Stimulated activated CD4-positive, alpha-beta T cell treated with anti-CD3 and anti-CD28 coated beads, TNF-alpha, amount 100 ng/mL, for 1 hour (primary cell): ENCODE measurements around the gene METTL9.

Experiments used
- DNase-seq, 3 donors: peaks; one replicate each; pipeline ENCODE4 v3.0.0-alpha.2; 2020; ENCODE audit warnings: low read depth in 3 of 3, low spot score in 1 of 3

The METTL9 gene

DNA sequence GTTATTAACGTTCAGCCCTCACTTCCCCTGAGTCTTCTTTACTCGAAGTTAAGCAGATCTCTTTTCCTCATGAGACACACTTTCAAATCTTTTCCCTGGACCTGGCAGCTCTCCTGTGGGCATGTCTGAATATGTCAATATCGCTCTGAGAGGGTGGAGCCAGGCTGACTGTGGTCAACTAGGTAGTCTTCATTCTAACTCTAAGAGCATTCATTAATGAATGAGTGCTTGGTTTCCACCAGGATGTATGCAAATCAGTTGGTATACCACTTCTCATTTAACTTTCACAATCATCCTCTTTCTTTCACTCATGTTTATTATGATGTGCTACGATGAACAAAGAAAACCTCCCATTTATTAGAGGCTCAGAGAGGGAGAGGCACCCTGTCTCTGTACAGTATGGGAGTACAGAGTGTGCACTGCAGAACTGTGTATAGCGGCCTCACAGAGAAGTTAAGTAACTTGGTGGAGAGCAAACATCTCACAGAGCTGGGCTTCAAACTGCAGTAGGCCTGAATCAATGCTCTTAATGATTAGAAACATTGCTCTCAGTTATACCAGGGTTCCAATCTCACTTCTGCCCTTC, 104.3 kb downstream of the METTL9 start:
- DNase-seq = no peak

- no peak for DNase-seq
These were observed 104.9 kb downstream of the METTL9 start for GRCh38 chr16:21704266-21704665.

- no peak for DNase-seq
These were observed 105.4 kb downstream of the METTL9 start for GRCh38 chr16:21704733-21705132.
